Measurements from ENCODE around the gene BRSK1. TPM values are rescaled to one million over a fixed set of nuclear protein-coding genes. Genes with fewer than 3 reads are reported as not detected.

The BRSK1 gene
- polyA plus RNA-seq, 2 of the 4 experiments (the other 2 are of a cell fraction) = 5.4 to 6.6 TPM

DNA sequence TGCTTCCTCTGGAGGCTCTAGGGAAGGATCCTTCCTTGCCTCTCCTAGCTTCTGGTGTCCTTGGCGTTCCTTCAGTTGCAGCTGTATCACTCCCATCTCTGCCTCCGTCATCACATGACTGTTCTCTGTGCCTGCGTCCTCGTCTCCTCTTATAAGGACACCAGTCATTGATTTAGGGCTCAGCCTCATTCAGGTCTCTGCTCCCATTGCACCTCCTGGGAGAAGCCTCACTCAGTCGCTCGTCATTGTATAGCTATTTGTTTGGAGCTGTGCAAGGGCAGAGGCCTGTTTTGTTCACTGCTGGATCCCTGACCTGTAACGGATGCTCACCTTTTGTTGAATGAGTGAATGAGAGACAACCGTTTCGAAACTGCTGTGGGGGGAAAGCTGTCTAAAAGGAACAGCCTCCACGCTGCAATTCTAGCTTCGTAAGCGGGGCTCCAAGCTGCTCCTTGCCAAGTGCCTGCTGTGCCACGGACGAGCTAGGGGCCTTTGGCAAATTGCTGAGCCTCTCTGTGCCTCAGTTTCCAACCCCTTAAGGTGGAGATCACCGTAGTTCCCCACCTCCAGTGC lies 17.2 kb downstream of the BRSK1 start:
- FAIRE-seq = no peak
- no peak for DNase-seq (ENCODE audit: low read depth in 1 of 2, low spot score in 1 of 2)
- ChIA-PET CTCF (interaction anchor here (0.6 to 10.1 kb wide), 67 partner anchors 11 to 352 kb away, joined by 3 to 306 read pairs (median 6); partner anchors contain the start of genes BRSK1, GARIN5B, HSPBP1 and KMT5C), POLR2A (interaction anchor here (0.5 to 2.4 kb wide), 6 partner anchors 12 to 106 kb away, joined by 3 to 14 read pairs (median 6); partner anchors contain the start of genes KMT5C, TMEM238 and UBE2S)
- Histone ChIP-seq H3K9me3 (no peaks in the 10 kb centered on the region), H3K4me1 (peaks cover 6% of the 10 kb centered on the region; the same call in 2 of the 3 replicates), H3K27ac (peak overlapping the region; percentile 87 to 88; a peak in 5 of 6 replicates), H3K4me3 (no peak overlapping the region), H3K4me2 (peak overlapping the region; percentile 97)
- TF ChIP-seq EP300 (IDR thresholded peaks at IDR 0.05) (no peak), EHMT2 (IDR thresholded peaks at IDR 0.05; ENCODE audit: low read depth) (no peak), CEBPB (IDR thresholded peaks at IDR 0.05) (no peak), KDM1A (IDR thresholded peaks at IDR 0.05; ENCODE audit: low read depth) (no peak), RNF2 (IDR thresholded peaks at IDR 0.05; ENCODE audit: borderline replicate concordance, low read depth) (no peak), JUN (IDR thresholded peaks at IDR 0.05) (no peak), KDM5A (IDR thresholded peaks at IDR 0.05) (no peak), RCOR1 (IDR thresholded peaks at IDR 0.05; ENCODE audit: low read depth, low read length) (no peak), ZFP36 (IDR thresholded peaks at IDR 0.05; ENCODE audit: borderline replicate concordance, partially characterized antibody) (no peak), RARB (CRISPR knock-in tag; IDR thresholded peaks at IDR 0.05) (no peak), ESRRA (IDR thresholded peaks at IDR 0.05; ENCODE audit: borderline replicate concordance, low read length) (no peak), TP53 (CRISPR knock-in tag; IDR thresholded peaks at IDR 0.05) (no peak), NFE2L2 (conservative IDR thresholded peaks at IDR 0.05; ENCODE audit: low read length) (no peak)
- TF ChIP-seq, protein P1, sequence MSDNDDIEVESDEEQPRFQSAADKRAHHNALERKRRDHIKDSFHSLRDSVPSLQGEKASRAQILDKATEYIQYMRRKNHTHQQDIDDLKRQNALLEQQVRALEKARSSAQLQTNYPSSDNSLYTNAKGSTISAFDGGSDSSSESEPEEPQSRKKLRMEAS (IDR thresholded peaks at IDR 0.05) = no peak
- TF ChIP-seq, protein P2, sequence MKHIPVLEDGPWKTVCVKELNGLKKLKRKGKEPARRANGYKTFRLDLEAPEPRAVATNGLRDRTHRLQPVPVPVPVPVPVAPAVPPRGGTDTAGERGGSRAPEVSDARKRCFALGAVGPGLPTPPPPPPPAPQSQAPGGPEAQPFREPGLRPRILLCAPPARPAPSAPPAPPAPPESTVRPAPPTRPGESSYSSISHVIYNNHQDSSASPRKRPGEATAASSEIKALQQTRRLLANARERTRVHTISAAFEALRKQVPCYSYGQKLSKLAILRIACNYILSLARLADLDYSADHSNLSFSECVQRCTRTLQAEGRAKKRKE (CRISPR knock-in tag; IDR thresholded peaks at IDR 0.05; ENCODE audit: low read depth) = no peak
- TF ChIP-seq, protein P3, sequence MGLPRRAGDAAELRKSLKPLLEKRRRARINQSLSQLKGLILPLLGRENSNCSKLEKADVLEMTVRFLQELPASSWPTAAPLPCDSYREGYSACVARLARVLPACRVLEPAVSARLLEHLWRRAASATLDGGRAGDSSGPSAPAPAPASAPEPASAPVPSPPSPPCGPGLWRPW (IDR thresholded peaks at IDR 0.05) = no peak
- TF ChIP-seq, protein P4, sequence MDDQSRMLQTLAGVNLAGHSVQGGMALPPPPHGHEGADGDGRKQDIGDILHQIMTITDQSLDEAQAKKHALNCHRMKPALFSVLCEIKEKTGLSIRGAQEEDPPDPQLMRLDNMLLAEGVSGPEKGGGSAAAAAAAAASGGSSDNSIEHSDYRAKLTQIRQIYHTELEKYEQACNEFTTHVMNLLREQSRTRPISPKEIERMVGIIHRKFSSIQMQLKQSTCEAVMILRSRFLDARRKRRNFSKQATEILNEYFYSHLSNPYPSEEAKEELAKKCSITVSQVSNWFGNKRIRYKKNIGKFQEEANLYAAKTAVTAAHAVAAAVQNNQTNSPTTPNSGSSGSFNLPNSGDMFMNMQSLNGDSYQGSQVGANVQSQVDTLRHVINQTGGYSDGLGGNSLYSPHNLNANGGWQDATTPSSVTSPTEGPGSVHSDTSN (IDR thresholded peaks at IDR 0.05) = no peak
- no peak for ATAC-seq
- WGBS (ENCODE audit: missing lambda C conversion rate) = 68% methylated on average over 15 of the region's 15 CpGs

DNA sequence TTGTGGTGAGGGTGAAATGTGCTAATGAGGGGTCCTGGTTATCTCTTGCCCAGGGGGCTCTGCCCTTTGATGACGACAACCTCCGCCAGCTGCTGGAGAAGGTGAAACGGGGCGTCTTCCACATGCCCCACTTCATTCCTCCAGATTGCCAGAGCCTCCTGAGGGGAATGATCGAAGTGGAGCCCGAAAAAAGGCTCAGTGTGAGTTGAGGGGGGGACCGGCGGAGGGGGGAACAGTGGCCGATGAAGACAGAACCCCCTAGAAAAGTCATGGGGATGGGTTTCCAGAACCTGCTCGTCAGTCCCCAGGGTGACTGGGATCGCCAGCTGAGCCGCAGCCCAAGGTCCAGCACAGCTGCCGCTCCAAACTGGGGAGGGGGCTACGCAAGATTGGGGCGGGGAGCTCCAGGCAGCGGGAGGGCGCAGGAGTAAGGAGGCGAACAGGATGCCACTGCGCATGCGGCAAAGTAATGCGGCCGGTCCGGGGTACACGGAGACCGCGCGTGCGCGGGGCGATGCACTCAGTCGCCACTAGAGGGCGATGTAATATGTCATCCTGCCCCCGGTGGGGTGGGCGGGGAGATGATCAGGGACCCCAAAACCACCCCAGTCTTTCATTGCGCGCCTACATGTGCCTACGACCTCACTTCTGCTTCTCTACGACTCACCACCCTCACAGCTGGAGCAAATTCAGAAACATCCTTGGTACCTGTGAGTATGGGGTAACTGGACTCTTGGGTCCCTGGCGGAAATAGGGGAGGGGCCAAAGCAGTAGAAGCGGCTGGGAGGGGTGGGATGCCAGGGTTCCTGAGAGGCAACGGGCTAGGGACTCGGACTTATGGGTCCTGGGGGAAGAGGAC lies 17.9 kb downstream of the BRSK1 start:
- ATAC-seq (peak; percentile 72 to 88), FAIRE-seq (no peak), DNase-seq (ENCODE audit: low read depth in 1 of 2, low spot score in 1 of 2) (peak; percentile 82 to 100)
- CTCF ChIA-PET = interaction anchor here (0.6 to 10.1 kb wide), 71 partner anchors 12 to 351 kb away, joined by 3 to 306 read pairs (median 5); partner anchors contain the start of genes BRSK1, GARIN5B, HSPBP1 and IL11
- Histone ChIP-seq H3K27ac (peak overlapping the region; percentile 87 to 88), H3K9me3 (no peaks in the 10 kb centered on the region), H3K4me2 (peak overlapping the region; percentile 97), H3K4me3 (peak overlapping the region; percentile 54), H3K4me1 (peaks cover 6% of the 10 kb centered on the region; the same call in 2 of the 3 replicates)
- POLR2A ChIA-PET = interaction anchor here (0.5 to 2.4 kb wide), 9 partner anchors 11 to 175 kb away, joined by 3 to 14 read pairs (median 4); partner anchors contain the start of genes HSPBP1, KMT5C, TMEM238 and UBE2S
- 13% methylated on average over 39 of the region's 42 CpGs for WGBS (ENCODE audit: missing lambda C conversion rate)
- TF ChIP-seq RAD21 (conservative IDR thresholded peaks at IDR 0.05 in 1 of 2, IDR thresholded peaks at IDR 0.05 in 1 of 2) (peak; percentile 83 to 92), HEYL (CRISPR knock-in tag; IDR thresholded peaks at IDR 0.05) (no peak), MAZ (IDR thresholded peaks at IDR 0.05; ENCODE audit: borderline replicate concordance, low read depth, low read length) (0 out of 2 replicates have a peak, but pooled peaks have one; percentile 54), TP53 (CRISPR knock-in tag; IDR thresholded peaks at IDR 0.05) (no peak), POLR2A (IDR thresholded peaks at IDR 0.05; ENCODE audit: low read length) (peak; percentile 56), HOXA7 (CRISPR knock-in tag; IDR thresholded peaks at IDR 0.05) (no peak), SMC3 (IDR thresholded peaks at IDR 0.05) (peak; percentile 96)
- TF ChIP-seq, protein P5, sequence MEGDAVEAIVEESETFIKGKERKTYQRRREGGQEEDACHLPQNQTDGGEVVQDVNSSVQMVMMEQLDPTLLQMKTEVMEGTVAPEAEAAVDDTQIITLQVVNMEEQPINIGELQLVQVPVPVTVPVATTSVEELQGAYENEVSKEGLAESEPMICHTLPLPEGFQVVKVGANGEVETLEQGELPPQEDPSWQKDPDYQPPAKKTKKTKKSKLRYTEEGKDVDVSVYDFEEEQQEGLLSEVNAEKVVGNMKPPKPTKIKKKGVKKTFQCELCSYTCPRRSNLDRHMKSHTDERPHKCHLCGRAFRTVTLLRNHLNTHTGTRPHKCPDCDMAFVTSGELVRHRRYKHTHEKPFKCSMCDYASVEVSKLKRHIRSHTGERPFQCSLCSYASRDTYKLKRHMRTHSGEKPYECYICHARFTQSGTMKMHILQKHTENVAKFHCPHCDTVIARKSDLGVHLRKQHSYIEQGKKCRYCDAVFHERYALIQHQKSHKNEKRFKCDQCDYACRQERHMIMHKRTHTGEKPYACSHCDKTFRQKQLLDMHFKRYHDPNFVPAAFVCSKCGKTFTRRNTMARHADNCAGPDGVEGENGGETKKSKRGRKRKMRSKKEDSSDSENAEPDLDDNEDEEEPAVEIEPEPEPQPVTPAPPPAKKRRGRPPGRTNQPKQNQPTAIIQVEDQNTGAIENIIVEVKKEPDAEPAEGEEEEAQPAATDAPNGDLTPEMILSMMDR (IDR thresholded peaks at IDR 0.05) = peak; percentile 99
- TF ChIP-seq, protein P2 (CRISPR knock-in tag; IDR thresholded peaks at IDR 0.05; ENCODE audit: low read depth) = no peak
- TF ChIP-seq, protein P6, sequence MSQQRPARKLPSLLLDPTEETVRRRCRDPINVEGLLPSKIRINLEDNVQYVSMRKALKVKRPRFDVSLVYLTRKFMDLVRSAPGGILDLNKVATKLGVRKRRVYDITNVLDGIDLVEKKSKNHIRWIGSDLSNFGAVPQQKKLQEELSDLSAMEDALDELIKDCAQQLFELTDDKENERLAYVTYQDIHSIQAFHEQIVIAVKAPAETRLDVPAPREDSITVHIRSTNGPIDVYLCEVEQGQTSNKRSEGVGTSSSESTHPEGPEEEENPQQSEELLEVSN (IDR thresholded peaks at IDR 0.05; ENCODE audit: borderline replicate concordance, low read depth) = no peak
- TF ChIP-seq, protein P1 (IDR thresholded peaks at IDR 0.05) = peak; percentile 66
- TF ChIP-seq, protein P7, sequence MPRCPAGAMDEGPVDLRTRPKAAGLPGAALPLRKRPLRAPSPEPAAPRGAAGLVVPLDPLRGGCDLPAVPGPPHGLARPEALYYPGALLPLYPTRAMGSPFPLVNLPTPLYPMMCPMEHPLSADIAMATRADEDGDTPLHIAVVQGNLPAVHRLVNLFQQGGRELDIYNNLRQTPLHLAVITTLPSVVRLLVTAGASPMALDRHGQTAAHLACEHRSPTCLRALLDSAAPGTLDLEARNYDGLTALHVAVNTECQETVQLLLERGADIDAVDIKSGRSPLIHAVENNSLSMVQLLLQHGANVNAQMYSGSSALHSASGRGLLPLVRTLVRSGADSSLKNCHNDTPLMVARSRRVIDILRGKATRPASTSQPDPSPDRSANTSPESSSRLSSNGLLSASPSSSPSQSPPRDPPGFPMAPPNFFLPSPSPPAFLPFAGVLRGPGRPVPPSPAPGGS (IDR thresholded peaks at IDR 0.05) = 0 out of 3 replicates have a peak, but pooled peaks have one; percentile 28

All from A549 (cell line).